NCI-H2196 treated with DMSO at 0.1 percent for 48 hours (cell line): ENCODE data around the gene MAPK8IP3.
A peak's percentile ranks its signal among the peaks of the same experiment; 100 is the strongest.

Experiments used
- DNase-seq: peaks from one replicate; lab custom pipeline; 2025; ENCODE audit not compliant: unreplicated experiment; lab: John Stamatoyannopoulos, UW

The MAPK8IP3 gene

DNA sequence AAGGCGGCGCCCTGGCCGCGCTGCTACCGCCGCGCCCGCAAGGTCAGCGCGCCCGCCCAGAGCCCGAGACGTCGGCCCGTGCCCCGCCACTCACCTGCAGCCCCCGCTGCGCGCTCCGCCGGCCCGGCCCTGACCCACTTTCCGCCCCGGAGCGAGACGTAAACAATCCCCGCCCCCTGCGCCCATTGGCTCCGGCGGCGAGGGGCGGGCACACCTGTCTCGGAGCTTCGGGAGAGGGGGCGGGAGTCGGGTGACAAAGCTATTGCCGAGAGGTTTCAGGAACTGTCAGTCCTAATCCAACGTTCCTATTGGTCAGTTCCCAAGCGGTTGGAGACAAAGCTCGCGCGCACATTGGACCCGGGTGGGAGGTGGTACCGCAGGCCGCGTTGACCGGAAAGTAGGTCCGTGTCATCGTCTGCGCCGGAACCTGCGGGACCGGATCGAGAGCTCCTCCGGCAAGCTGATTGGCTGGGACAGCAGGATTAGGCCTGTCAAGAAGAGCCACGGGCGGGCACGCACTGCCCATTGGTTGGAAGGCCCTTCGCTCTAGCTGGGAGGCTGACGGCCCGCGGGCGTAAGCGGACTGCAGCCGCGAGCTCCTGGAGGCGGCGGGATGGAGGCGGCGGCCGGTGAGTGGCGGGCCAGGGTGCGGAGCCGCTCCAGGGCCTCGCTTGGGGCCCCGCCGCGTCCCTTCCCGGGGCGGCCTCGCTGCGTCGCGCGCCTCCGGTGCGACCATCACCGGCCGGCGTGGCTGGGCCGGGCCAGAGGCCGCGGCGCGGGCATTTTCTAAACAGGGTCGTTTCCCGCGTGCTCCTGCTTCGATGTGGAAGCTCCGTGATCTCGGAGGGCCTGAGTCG, 76.6 kb downstream of the MAPK8IP3 start, which contains the start of the genes NUBP2 and SPSB3:
NUBP2 (plus strand) TSS at position 553 of the 857 bp plus-strand sequence; CDS start at position 614, 61 bp downstream.
SPSB3 (minus strand) TSS at position 164 of the 857 bp plus-strand sequence. CDS start 1,088 bp downstream, outside the sequence.
- DNase-seq: peak; percentile 99

DNA sequence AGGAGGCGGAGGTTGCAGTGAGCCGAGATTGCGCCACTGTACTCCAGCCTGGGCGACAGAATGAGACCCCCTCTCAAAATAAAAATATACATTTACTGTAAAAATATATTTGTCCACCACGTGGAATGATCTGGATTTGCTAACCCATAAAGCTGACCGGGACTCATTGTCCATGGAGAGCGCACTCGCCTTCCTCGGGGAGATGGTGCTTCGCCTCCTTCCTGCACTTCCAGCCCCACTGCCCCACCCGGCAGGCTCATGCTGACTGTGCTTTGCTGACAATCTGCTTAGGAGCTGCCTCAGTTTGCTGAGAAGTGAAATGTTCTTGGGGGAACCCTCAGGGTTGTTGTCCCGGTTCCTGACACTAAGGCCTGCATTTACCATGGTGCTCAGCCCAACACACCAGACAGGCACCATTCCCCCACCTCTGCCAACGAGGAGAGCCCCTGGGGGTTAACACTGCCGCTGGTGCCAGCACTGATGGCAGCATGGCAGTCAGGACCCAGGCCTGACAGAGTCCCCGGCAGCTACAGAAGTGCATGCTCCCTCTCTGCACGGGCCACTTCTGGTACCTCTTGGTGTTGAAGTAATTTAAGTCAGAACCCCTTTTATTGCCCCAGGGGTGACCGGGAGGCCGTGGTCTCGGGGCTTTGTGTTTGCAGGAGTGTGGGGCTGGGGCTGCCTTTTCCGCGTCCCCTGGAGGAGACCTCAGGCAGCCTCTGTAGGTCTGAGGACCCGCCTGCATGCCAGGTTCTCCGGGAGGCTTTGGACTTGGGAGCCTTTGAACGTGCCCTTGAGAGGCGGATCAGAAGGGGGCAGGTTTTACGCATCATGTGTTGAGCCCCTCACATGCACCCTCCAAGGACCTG, 79.2 kb downstream of the MAPK8IP3 start:
- DNase-seq: no peak

DNA sequence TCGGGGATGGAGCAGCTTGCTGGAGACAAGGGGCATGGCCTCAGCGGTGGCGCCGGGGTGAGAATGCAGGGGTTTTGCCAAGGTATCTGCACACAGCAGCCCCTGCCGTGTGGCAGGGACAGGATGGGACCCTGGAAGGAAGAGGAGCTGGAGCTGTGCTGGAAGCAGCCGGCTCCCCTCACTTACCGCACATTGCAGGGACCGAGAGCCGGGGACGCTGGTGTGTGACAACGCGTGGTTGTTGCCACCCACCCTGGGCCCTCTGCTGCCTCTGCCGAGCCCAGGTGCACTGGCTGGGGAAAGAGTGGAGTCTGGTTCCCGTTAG, 79.8 kb downstream of the MAPK8IP3 start:
- no peak for DNase-seq

DNA sequence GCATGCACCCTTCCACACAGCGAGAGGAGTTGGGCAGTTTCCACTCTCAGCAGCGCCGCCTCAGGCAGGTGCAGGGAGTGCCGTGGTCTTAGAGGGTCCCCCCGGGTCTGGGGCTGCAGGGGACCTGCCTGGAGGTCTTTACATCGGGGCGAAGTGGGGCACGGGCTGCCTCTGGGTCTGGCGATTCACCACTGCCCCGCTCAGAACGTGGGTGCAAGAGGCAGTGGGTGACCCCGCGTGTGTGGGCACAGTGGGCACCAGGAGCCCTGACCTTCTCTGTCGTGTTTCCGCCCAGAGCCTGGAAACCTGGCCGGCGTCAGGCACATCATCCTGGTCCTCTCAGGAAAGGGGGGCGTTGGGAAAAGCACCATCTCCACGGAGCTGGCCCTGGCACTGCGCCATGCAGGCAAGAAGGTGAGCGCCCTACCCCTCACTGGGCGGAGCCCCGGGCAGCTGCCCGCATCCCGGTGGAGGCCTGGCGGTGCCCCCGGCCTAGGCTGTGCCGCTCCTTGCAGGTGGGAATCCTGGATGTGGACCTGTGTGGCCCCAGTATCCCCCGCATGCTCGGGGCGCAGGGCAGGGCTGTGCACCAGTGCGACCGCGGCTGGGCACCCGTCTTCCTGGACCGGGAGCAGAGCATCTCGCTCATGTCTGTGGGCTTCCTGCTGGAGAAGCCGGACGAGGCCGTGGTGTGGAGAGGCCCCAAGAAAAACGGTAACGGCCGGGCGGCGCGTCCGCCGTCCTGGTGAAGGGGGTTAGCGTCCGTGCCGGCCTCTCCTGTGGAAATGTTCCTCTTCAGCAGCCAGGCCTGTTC, 80.5 kb downstream of the MAPK8IP3 start:
- DNase-seq: no peak

DNA sequence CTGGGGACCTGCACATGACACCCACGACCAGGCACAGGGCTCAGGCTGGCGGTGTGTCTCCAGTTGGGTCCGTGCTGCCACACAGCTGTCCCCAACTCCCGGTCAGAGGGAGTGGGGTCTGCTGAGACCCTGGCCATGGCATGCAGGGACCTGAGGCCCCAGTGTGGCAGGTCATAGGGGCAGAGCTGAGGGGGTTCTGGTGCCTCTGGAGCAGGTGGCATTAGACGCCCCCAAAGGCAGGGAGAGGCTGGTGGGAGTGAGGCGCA, 81.0 kb downstream of the MAPK8IP3 start:
- no peak for DNase-seq

DNA sequence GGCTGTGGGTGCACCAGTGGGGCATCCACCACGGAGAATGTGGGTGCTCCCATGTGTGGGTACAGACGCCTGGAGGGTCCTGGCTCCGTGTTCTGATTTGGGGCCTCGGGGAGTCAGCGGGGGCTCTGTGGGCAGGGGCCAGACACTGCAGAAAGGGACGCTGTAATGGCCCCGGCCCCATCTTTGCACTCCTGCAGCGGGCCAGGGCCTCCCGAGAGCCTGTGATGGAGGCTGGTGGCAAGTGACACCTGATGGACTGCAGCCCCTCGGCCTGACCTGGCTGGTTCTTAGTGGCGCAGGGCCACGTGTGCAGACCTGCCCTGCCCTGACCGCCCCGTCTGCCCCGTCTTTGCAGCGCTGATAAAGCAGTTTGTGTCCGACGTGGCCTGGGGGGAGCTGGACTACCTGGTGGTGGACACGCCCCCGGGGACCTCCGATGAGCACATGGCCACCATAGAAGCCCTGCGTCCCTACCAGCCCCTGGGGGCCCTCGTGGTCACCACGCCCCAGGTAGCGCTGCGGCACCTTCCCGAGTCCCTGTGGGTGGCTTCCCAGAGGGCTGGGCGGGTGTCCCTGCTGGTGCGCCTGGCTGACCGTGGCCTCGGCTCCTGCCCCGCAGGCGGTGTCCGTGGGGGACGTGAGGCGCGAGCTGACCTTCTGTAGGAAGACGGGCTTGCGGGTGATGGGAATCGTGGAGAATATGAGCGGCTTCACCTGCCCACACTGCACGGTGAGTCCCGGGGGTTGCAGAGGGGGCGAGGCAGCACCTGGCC, 81.5 kb downstream of the MAPK8IP3 start:
- DNase-seq: no peak

DNA sequence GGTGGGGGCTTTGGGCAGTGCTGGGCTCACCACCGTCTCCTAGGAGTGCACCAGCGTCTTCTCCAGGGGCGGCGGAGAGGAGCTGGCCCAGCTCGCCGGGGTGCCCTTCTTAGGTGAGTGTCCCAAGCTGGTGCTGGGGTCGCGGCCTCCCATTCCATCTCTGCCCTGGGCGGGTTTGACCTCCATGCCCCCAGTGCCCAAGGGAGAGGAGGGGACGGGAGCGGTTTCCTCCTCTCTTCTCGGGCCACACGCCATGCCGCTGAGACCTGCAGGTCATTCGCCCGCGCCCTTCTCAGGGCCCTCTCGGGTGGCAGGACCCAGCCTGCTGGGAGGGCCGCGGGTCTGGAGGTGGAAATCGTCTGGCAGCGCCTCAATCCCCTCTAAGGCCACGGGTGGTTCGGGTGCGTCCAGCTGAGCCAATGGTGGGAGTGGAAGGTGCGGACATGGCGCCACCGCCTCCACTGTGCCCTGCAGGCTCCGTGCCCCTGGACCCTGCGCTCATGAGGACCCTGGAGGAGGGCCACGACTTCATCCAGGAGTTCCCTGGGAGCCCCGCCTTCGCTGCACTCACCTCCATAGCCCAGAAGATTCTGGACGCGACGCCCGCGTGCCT, 82.2 kb downstream of the MAPK8IP3 start:
- no peak for DNase-seq

DNA sequence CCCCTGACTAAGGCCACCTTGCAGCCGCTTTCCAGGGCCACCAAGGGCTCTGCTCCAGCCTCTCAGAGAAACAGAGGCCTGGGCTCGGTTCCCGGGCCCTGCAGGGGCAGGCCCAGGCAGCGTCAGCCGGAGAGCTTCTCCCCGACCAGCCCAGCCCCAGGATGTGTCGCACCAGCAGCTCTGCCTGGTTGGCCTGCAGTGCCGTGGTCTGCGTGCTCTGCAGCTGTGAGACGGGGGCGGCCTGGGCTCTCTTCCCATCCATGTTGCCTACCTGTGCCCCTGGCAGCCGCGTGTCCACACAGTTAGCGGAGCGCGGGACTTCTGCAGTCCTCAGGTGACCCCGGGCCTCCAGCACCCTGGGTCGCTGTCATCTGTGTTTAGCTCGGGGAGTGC, 82.7 kb downstream of the MAPK8IP3 start:
- no peak for DNase-seq

DNA sequence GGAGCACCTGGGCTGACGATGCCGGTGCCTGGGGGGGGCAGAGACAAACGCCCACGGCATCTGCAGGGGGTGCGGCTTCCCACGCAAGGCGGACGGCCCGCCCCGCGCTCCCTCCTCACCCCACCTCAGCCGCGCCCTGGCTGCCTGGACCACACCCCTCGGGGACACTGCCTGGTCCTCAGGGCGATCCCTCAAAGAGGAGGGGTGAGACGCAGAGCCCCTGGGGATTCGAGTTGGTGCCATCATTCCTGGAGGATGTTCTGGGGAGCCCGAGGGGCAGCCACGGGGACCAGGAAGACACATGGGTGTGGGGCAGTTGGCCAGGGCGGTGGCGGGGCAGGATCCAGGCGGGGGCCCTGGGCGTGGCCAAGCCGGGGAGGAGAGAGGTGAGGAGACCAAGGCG, 83.6 kb downstream of the MAPK8IP3 start:
- no peak for DNase-seq

DNA sequence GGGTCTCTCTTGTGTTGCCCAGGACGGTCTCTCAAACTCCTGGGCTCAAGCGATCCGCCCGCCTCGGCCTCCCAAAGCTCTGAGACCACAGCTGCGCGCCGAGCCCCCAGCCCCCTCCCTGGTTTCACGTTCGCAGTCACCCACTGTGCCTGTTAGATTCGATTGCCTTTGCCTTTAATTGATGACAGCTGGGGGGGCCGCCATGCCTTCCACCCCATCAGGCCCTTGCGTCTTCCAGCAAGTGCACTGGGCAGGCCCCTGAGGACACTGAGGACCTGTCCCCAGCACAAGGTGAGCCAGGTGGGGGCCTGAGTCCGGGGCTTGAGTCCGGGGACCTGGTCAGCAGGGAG, 84.2 kb downstream of the MAPK8IP3 start:
- DNase-seq: no peak

DNA sequence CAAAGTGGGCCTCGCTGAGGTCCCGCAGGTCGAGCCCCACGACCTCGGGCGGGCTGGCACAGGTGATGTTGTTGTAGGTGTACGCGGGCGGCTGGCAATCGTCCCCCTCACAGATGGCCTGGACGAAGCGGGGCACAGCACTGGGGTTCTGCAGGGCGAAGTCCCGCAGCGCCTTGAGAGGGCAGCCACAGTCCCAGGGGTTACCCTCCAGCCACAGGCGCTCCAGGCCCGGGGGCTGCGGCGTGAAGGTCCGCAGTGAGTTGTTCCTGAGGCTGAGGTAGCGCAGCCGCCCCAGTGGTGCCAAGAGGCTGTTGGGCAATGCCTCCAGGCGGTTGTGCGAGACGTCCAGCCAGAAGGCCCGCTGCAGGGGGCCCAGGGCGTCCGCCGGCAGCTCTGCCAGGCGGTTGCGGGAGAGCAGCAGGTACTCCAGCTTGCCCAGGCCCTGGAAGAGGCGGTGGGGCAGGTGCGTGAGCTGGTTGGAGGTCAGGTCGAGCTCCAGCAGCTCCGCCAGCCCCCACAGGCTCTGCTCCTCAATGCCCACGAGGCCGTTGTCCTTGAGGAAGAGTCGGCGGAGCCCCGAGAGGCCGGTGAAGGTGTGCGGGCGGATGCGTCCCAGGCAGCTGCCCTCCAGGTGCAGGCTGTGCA, 84.7 kb downstream of the MAPK8IP3 start:
- DNase-seq: no peak

DNA sequence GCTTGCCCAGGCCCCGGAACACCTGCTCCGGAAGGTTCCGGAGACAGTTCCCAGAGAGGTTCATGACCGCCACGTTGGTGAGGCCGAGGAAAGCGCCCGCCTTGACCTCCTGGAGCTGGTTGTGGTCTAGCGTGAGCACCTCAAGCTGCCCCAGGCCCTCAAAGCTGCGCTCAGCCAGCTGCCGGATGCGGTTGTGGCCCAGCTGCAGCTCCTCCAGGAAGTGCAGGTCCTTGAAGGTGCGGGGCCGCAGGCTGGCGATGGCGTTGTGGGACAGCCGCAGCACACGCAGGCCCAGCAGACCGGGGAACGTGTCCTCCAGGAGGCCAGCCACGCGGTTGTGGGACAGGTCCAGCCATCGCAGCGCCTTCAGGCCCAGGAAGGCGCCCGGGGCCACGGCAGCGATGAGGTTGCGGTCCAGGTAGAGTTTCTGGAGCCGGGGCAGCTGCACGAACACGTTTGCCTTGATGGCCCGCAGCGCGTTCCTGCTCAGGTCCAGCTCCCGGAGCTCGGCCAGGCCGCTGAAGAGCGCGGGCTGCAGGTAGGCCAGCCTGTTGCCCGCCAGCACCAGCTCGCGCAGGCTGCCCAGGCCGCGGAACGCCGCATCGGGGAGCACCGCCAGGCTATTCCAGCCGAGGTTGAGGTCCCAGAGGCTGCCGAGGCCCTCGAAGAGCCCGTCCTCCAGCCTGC, 85.4 kb downstream of the MAPK8IP3 start:
- DNase-seq: no peak

DNA sequence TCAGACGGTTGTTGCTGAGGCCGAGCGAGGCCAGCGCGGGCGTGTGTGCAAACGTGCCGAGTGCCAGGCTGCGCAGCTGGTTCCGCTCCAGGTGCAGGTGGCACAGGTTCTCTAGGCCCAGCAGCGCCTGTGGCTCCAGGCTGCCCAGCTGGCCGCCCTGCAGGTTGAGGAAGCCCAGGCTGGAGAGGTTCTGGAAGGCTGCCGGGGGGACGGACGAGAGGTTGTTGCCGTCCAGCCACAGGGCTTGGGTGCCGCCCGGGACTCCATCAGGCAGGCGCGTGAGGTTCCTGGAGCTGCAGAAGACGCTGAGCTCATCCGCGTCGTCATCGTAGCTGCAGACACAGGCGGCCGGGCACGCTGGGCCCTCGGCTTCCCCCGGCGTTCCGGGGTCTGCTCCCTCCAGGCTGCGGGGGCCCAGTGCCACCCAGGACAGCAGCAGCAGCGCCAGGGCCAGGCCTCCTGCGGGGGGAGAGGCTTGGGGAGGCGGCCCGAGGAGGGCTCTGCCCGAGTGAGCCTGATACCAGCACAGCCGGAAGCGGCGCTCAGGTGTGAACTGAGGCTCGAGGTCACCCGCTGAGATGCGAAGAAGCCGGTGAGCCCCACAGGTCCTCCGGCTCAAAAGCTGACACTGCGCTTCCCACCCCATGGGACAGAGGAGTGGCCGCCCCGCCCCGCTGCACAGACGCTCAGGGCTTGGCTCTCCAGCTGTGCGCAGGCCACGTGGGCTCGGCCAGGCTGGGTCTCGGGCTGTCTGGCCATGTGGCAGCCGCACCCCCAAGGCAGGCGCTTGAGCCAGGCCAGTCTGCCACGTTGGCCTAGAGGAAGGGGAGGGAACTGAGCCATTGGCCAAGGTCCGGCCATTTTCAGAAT, 86.2 kb downstream of the MAPK8IP3 start:
- no peak for DNase-seq

DNA sequence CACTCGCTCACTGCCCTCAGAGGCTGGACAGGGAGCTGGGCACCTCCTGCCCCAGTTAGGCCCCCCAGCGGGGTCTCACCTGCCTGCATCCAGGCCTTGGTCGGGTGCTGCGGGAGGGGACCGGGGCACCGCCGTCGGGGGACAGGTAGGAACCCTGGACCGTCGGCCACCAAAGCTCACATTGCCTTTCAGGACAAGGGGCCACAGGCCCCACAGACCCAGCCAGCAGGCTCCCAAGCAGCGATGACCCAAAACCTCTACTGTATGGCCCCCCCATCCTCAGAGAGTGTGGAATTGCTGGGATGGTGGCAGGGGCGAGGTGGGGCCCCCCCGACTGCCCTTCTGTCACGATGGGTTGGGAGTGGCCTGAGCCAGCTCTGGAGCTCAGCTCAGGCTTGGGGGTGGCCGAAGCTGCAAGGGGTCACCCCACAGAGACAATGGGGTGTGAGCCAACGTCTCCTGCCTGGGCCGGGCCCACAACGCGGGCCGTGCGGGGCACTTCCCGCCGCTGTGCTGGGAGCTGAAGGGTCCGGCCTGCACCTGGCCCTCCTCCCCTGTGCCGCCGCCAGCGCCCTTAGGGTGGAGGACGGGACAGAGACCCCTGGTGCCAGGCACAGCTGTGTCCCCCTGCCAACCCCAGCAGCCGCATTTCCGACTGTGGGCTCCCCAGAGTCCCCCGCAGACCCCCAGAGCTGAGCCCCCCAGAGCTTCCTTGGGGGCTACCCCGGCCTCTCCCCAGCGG, 87.0 kb downstream of the MAPK8IP3 start:
- DNase-seq: no peak

DNA sequence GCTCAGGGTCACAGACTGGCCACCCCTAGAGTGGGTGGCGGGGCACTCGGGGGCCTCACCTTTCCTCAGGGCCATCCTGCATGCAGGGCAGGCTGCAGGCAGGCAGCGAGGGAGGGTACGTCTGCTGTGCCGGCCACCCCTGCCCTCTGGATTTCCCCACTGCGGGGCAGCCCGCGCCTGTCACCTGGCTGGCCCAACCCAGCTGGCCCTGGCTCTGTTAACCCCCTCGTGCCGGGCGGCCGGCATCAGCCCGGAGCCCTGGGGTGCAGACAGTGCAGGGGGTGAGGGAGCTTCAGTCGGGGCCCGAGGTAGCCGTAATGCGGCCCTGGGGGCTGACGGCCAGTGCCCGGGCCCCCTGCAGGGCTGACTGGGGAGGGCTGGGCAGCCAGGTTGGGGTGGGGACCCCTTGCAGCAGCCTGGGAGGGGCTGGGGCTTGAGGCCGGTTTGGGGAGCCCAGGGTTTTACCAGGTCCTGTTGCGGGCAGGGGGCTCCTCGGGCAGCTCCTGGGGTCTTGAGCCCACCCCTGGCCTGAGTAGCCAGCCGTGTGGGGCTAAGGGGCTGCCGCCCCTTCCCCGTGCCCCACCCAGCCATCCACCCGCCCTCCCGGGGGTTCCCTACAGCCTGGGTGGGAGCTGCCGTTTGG, 87.7 kb downstream of the MAPK8IP3 start, which contains the start of gene IGFALS:
IGFALS (minus strand) TSS at position 128 of the 643 bp plus-strand sequence; CDS start at position 75, 53 bp downstream.
- DNase-seq: no peak

DNA sequence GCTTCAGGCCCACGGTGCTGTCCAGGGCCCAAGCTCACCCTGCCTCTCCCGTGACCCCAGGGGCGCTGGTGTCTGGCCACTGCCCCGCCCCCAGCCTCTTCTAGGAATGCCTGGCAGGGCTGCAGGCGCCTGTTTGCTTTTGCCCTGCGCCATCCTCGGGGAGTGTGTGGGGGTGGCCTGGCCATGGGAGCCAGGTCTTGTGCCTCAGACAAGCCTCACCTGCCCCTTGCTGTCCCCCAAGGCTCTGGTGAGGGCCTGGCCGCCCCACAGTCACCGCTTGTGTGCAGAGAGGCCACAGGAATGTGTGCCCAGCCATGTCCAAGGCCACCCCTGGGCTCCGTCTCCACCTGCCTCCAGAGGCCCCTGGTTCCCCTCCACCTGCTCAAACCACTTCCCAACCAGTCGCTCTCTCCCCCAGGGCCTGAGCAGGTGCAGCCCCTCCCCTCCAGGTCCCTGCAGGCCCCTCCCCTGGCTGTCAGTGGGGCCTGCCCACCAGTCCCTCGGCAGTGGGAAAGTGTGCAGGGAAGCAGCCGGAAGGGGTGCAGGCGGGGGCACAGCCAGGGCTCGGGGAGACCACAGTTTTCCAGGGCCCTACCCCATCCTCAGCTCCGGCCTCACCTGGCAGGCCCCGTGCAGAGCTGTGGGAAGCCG, 88.4 kb downstream of the MAPK8IP3 start:
- DNase-seq: no peak
